OCI-LY3 (cell line): ENCODE data around the gene PRKCE.

Source experiments
- CTCF ChIP-seq: fragments of 200-600, 300-600 bp; sonication (generic); IDR thresholded peaks from 2 replicates; pipeline ENCODE4 v1.5.1; 2014; ENCODE audit warnings: antibody characterized with exemption, low read length, low read depth
- EZH2phosphoT487 ChIP-seq: fragments of 200-600 bp; shearing (Covaris generic); IDR thresholded peaks from 2 replicates; pipeline ENCODE4 v1.6.1; 2018; ENCODE audit warnings: antibody characterized with exemption, mixed run types, low read depth

GRCh38 chr2:45725731-45726130 is 74.3 kb downstream of the PRKCE start:
- TF ChIP-seq CTCF, result no peak
- no peak for TF ChIP-seq EZH2phosphoT487
